Fibroblast of gingiva (primary cell): ENCODE data around the gene BTBD9.
A peak's percentile ranks its signal among the peaks of the same experiment; 100 is the strongest.

Experiments
- DNase-seq: peaks from one replicate; pipeline ENCODE4 v3.0.0-alpha.2; 2011; ENCODE audit warnings: low read depth

The BTBD9 gene

DNA sequence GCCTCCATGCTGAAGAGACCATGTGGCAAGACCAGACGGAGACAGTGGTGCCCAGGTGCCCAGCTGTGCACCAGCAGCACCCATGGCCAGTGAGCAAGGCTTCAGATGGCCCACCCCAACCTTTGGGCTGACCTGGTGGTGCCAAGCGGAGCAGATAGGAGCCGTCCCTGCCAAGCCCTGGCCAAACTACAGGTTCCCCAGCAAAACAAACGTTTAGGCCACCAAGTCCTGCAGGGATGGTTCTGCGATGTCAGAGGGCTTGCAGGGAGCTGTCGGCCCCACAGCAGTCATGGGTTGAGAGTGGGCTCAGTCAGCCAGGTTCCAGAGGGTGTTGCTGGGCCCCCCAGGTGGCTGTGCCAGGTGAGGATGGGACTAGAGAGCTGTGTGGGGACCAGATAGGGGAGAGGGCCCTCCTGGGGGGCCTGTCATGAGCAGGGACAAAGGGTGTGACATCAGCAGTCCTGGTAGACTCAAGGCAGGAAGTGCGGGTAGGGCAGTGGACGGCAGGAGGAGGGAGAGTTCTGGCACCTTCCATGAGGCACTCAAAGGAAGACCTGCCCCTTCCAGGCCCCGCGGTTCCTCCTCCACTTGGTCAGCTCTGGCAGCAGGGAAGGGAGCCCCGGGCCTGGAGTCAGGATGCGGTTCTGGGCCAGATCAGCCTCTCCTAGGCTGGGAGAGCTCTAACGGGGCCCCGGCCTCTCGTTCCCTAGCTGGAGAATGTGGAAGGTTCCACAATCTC is 477.8 kb downstream of the BTBD9 start:
- DNase-seq, result no peak

- DNase-seq, result no peak
Observed at GRCh38 chr6:38161331-38161730, 478.4 kb downstream of the BTBD9 start.

DNA sequence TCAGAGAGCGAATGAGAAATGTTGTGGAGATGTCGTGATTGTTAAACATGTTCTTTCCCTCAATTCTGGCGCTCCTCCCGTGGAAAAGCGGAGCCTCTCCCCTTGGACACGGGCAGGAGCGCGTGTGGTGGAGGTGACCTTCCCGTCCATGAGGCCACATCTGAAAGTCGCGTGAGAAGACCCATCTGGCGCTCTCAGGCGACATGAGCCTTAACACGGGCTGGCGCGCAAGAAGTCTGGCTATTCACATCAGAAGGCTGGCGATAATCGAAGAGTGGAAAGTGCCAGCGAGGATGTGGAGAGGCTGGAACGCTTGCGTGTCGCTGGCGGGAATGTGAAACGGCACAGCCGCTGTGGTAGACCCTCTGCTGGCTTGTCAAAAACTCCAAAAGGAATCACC is 478.9 kb downstream of the BTBD9 start:
- no peak for DNase-seq

- no peak for DNase-seq
Observed at GRCh38 chr6:38159596-38159995, 480.1 kb downstream of the BTBD9 start.

GRCh38 chr6:38158762-38159350 is 480.9 kb downstream of the BTBD9 start:
- DNase-seq, result no peak

GRCh38 chr6:38157905-38158304 is 481.8 kb downstream of the BTBD9 start:
- no peak for DNase-seq

GRCh38 chr6:38156818-38157565 is 482.7 kb downstream of the BTBD9 start:
- DNase-seq, result no peak

DNA sequence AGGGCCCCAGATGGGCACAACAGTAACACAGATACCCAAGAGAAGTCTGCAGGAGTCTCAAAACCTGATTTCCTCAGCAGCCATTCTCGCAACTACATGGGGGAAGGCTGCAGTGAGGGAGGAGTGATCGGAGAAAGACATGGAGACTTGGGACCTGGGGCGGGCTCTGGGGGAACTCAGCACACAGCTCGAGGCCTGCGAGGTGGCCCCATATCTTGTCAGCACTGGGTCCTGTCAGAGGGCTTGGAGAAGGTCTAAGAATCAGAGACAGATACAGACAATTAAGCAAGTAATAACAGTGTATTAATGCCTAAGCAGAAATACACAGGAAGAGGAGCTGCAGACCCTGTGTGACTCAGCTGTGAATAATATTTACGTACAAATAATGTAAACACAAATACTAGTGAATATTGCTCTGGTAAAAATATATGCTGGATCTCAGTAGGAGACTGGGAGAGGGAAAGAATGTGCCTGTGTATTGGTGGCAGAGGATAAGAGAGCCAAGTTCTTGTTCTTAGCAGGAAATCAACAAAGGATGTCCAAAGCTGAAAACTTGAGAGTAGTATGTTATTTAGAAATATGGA is 484.0 kb downstream of the BTBD9 start:
- peak; percentile 18 for DNase-seq

DNA sequence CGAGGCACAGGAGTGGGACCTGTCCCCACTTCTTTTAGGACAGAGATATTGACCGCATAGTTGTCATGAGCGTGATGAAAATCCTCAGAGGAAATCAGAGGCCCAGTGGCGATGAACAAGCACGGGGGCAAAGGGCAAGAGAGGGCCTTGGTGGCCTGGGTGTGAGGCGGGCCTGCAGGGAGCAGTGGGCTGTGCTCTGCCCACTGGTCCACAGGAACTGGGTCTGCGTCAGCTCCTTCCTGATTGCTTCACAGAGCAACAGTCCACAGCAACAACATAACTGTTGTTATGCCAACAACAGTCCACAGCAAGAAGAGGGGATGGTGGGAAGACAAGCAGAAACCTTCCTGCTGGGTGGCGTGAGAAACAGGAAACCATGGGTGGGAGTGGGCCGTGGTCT is 484.6 kb downstream of the BTBD9 start:
- peak; percentile 44 for DNase-seq

DNA sequence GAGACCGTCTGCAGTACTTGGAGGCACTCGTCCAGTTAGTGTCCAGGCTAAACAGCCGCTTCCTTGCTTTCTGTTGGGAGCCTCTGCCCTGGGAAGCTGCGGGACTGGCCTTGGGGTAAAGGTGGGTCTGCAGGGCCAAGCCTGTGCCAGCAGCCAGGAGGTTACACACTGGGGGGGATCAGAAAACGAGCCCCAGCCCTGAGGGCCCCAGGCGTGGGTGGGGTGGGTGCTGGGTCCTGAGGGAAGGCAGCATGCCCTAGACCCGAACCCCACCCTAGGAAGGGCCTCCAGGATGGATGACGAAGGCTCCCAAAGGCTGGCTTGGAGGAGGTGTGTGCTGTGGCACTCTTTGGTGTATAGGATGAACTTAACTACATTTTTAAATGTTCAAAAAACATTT is 485.0 kb downstream of the BTBD9 start:
- DNase-seq, result no peak

- DNase-seq, result no peak
Observed at GRCh38 chr6:38153798-38154345, 485.9 kb downstream of the BTBD9 start.

- no peak for DNase-seq
Observed at GRCh38 chr6:38153076-38153797, 486.5 kb downstream of the BTBD9 start.

DNA sequence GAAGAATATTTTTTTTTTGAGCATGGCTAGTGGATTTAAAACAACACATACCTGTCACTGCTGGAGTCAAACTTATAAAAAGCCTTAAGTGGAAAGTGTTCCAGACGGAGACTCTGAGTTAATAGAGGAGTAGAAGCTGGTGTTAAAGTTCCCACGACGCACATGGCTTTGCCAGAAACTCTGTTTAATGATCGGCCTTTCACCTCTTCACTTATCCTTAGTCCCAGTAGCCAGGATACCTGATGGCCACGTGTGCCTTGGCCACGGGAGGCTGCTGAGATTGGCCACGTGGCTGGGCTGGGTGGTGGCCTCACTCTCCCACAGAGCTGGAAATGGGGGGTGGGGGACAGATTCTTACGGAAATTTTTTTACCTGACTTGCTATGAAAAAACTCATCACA is 487.1 kb downstream of the BTBD9 start:
- no peak for DNase-seq

GRCh38 chr6:38151580-38152500 is 487.9 kb downstream of the BTBD9 start:
- DNase-seq, result no peak

- no peak for DNase-seq
Observed at GRCh38 chr6:38150681-38151296, 488.9 kb downstream of the BTBD9 start.

DNA sequence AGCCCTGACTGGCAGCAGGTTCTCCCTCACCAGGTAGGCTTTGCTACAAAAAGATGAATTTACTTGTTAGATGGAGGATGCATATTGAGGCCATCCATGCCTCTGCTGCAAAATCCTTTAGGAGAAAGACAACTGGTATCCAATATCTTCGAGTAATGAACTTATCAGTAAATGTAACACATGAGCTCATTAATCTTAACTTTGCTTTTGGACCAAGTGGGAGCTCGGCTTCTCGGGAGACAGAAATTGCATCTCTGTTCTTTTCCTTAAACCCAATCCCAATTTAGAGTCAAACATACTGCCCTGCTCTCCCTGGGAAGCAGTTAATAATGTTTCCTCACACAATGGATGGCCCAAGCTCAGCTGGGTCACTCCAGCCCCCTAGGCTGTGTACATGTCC is 489.7 kb downstream of the BTBD9 start:
- DNase-seq, result no peak

DNA sequence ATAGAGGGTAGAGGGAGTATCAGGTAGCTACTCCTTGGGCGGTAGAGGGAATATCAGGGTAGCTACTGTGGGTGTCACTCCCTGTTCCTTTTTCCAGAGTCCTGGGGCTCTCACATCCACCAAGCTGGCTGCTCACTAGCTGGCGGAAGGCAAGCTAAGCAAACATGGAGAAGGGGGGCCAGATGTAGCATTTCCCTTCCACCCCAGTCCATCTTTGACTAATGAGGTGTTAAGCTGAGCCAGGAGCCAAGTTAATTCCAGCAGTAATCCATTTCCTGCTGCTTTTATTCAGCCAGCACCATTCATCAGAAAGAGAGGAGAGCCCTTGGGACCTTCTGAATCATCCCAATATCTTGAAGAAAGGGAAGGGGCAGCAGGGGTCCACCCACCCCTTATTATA is 490.2 kb downstream of the BTBD9 start:
- DNase-seq, result no peak

DNA sequence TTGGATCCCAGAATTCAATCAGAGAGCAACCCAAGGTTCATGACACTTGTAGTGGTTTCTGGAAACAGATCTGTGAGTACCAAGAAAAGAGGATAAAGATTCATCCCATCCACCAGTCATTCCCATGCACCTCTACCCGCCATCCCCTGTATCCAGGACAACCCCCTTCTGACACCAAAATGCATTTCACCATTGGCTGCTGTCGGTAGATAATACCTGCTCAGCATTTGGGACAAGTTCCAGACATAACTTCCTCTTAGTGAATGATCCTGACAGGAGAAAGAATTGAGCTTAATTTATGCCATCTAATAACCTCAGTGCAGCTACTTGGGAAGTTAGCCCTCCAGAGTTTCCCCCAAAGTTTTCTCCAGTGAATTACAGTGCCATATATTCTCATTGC is 491.1 kb downstream of the BTBD9 start:
- DNase-seq, result no peak

DNA sequence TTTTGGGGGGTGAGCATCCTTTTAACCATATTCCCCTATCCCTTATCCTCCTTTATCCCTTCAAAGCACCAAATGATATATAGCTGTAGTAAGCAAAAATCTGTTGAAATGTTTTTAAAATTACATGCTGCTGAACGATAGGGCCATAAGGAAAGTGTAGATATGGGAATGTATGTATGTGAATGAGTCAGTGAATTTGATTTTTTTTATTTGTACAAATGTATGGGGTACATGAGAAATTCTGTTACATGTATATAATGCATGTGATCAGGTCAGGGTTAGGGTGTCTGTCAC is 493.0 kb downstream of the BTBD9 start:
- no peak for DNase-seq

- DNase-seq, result no peak
Observed at GRCh38 chr6:38146021-38146733, 493.6 kb downstream of the BTBD9 start.
